Activated CD4-positive, alpha-beta T cell treated with anti-CD3 and anti-CD28 coated beads, Interleukin-2, amount 50 U/mL, for 48 hours (primary cell): ENCODE measurements around the gene IL19.
"Not testable (repeated sequence)": the region's sequence is repeated elsewhere in the genome, so short reads cannot be mapped to it uniquely, and the experiment has no call there.

Experiments used
- DNase-seq, 2 experiments: peaks; one replicate each; pipeline ENCODE4 v3.0.0-alpha.2; 2020

Gene IL19

DNA sequence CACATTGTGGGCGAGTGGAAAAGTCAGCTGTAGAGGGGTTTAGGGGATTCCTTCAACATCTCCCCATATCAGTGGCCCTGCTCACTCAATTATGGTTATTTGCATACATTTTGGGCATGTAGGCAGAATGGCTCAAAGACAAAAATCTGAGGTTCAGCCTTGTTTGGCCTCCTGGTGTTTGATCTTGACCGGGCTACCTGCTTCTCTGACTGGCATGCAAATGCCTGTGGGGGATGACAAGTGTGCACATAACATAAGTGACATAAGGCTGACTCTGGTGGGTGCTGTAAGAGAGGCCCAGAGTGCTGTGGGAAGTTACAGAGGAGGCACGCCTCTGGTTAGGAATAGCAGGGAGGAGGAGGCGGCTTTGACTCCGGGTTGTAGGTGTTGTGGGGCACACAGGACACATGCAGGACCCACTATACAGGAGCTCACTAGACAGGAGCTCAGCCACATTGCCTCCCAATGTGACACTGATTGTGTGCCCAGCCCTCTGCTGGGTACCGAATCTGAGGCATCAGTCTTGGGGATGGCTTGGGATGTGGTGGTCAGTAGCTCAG lies 29.4 kb upstream of the IL19 start:
- no peak for DNase-seq

DNA sequence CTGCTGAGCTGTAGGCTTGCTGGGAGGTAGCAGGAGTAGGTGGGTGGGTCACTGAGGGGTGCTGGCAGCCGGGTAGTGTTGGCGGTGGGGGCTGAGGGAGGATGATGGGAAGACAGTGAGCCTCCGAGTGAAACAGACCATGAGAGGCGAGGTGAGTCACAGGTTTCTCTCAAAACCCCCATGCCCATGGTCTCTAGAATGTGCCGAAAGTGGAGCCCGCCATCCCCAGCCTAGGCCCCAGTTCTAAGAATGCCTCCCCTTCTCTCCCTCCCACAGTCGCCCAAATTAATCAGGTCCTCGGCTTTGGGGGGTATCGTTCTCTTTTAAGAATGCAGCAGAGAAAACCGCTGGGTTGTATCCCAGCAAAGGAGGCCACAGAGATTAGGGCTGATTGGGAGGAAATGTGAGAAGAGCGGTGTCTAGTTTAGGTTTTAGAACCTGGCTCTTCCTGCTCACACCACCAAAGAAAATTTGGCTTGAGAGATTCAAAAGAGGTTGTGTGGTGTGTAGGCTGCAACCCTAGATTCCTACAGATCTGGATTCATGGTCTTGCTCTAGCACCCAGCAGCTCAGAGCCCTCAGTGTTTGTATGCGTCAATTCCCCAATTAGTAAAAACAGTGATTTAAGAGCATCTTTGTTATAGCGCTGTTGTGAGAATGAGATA lies 27.7 kb upstream of the IL19 start:
- DNase-seq, result peak; percentile 35 to 48

DNA sequence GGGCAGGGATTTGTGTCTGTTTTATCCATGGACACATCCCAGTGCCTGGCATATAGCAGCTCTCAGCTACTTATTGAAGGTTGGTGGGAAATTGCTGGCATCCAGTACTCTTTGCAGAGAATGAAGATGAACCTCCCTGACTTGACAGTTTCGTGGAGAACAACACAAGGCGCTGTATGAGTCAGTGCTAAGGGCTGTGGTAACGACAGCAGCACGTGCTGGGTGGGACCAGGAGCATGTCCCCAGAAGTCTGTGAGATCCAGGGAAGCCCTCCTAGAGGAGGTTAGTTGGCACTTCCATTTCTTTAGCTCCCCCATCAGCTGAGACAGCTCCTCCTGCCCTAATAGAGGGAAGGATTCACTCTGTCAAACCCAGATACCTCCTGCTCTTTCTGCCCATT lies 25.9 kb upstream of the IL19 start:
- no peak for DNase-seq

DNA sequence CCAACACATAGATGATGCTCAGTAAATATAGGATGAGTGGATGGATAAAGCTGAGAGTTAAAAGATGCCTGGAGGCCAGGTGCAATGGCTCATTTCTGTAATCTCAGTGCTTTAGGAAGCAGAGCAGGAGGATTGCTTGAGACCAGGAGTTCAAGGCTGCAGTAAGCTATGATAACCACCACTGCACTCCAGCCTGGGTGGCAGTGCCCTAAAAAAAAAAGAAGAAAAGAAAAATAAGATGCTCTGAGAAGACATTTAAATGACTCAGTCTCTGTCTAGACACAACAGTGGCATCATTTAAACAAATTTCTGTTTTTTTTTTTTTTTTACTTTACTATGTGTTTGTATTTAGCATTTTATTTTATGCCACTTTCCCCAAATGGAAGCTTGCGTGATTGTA lies 25.3 kb upstream of the IL19 start:
- no peak for DNase-seq

DNA sequence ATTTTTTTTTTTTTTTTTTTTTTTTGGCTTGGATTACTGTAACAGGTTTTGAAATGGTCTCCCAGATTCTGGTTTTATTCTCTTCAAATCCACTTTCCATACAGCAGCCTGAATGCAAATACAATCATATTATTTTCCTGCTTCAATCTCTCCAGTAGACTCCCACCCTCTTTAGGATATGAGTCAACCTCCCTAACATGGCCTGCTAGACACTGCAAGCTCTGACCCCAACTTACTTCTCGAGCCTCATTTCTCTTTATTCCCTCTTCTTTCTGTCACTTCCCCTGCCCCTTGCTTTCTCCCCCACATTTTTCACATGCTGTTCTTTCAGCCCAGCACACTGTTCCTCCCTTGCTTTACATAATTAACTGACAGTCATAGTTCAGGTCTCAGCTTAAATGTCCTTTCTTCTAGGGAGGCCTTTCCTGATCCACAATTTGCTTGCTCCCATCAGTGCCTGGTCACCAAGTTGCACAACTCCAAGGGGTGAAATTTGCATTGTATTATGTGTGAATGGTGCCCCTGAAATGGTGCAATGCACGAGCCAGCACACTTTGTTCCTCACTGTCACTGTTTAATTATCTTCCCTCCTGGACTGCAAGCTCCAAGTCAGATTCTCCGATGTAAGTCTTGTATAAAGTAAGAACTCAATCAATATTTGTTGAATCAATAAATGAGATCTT lies 22.1 kb upstream of the IL19 start:
- no peak for DNase-seq

DNA sequence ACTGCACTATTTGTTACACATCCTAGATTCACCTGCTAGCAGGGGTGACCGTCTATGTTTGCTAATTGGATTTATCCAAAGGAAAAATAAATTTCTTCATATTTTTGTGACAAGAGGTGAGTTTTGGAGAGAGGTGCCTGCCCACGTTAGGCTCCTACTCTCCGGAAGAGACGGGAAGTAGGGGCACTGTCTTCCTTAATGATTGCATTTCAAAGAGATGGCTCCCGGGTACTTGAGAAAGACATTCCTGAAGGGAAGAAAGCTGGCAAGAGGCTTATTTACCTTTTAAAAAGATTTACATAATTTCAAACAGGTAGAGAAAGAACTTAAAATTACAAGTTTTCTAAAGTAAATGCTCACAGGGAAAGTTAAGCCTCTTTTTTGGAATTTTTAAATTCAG lies 18.7 kb upstream of the IL19 start:
- no peak for DNase-seq

DNA sequence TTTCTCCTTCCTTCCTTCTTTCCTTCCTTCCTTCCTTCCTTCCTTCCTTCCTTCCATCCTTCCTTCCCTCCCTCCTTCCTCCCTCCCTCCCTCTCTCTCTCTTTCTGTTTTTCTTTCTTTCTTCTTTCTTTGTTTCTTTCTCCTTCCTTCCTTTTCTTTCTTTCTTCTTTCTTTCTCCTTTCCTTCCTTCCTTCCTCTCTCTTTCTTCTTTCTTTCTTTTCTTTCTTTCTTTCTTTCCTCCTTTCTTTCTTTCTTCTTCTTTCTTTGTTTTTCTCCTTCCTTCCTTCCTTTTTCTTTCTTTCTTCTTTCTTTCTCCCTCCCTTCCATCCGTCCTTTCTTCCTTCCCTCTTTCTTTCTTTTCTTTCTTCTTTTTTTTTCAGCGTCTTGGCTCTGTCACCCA lies 18.1 kb upstream of the IL19 start:
- DNase-seq, result no peak

DNA sequence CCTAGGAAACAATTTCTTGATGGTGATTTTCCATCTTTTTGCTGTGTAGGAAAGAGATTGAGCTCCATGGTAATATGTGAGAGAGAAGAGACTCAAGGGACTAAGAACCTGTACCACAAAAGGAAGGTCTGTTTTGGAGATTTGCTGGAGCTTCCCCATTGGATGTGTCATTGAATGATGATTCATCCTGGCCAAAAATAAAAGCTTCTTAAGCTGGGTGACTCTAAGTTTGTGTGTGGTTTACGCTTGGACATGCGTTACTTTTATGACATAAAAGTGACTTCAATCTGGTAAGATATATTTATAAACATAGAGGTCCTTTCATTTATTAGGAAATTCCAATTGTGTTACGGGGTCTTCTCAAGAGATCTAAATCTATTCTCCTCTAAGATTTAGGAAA lies 17.4 kb upstream of the IL19 start:
- DNase-seq, result no peak

DNA sequence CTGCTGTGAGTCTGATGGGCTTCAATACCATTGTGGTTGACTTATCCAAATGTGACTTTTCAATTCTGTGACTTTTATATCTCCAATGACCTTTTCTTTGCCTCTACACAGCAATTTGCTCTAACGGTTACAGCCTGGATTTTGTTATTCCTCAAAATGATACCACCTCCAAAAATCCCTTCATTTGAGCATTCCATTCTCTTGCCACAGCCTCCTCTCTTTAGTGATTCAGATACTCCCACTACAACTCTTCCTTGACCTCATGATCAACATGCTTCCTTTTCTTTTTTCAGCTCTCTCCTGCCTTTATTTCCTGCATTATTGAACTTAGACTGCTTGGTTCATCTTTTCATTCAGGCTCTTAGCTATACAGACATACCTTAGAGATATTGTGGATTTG lies 16.6 kb upstream of the IL19 start:
- no peak for DNase-seq

DNA sequence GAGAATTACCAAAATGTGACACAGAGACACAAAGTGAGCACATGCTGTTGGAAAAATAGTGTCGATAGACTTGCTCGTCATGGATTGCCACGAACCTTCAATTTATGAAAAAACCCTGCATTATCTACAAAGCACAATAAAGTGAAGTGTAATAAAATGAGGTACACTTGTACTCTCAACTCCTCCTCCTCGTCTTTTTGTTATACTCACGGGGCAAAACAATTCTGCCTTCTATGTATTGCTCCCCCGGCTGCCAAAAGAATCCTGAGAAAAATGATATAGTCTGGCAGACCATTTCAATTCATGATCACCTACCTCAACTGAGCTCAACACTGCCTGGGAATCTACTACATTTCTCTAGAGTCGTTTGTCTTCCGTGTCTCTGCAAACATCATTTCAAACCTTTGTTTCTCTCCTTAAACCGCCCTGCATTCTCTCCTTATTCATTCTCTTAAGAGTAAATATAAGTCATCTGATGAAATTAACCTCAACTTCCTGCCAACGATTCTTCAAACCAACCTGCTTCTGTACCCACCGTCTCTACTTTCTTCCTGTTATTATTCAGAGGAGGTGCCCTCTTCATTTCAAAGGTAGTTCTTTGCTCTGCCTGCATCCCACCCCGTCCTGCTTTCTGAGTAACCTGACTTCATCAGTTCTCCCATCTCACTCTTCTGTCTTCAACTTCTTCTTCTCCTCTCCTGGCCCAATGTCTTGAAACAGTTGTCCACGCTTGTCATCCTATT lies 12.9 kb upstream of the IL19 start:
- no peak for DNase-seq

DNA sequence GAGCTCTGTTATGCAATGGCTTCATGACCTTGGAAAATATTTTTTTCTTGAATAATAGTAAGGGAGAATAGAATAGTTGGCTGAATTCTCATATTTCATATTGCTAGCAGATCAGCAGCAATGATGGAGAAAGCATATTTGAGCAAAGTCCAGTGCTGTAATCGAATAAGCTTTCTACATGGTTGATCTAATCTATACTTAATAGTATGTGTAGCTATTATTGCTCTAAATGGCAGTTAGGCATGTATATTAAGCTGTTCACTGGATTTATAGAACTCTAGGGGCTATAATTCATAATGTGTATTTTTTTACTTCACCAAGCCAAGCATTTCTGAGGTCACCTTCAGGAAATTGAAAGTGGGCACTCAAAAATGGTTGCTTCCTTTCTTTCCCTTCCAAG lies 10.0 kb upstream of the IL19 start:
- no peak for DNase-seq

DNA sequence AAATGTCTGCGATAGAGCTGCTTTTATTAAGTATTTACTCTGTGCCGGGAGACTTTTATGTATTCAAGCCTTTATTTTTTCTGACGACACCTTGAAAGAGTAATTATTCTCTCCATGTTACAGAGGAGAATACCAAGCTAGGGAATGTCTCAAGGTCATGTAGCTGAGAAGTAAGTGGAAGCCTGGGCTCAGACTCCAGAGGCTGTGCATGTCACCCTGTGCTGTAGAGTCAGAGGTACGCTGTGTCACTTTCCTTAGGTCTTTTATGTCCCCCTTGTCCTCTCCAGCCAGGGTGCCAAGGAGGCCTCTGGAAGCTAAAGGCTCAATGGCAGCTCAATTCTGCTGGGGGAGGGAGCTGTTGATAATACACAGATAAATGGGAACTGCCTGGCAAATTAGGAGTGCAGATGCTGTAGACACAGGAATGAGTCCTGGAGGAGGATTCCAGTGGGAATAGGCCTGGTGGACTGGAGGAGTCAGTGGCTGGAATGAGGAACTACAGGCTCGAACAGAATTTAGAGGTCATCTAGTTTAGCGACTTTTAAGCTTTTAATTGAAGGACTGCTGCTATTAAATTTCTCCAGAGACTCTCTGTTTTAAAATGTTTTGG lies 9.3 kb upstream of the IL19 start:
- no peak for DNase-seq

DNA sequence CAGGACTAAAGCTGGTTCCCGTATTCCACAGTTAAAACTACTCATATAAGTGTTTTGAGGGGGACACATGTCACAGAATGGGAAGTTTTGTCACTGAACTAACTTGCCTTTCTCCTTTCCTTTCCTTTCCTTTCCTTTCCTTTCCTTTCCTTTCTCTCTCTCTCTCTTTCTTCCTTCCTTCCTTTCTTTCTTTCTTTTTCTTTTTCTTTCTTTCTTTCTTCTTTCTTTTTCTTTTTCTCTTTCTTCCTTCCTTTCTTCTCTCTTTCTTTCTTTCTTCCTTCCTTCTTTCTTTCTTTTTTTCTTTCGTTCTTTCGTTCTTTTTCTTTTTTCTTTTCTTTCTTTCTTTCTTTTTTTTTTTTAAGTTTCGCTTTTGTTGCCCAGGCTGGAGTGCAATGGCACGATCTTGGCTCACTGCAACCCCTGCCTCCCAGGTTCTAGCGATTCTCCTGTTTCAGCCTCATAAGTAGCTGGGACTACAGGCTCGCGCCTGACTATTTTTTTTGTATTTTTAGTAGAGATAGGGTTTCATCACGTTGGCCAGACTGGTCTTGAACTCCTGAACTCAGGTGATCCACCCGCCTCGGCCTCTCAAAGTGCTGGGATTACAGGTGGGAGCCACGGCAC lies 7.7 kb upstream of the IL19 start:
- DNase-seq, result not testable (repeated sequence)

DNA sequence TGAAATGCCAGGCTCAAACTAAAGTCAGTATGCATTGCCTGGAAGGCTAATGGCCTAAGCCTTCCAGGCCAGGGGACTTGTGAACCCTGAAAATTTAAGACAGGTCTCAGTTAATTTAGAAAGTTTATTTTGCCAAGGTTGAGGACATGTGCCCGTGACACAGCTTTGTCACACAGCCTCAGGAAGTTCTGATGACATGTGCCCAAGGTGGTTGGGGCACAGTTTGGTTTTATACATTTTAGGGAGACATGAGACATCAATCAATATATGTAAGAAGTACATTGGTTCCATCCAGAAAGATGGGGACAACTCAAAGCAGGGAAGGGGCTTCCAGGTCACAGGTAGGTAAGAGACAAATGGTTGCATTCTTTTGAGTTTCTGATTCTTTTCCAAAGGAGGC lies 4.8 kb upstream of the IL19 start:
- not testable (repeated sequence) for DNase-seq

DNA sequence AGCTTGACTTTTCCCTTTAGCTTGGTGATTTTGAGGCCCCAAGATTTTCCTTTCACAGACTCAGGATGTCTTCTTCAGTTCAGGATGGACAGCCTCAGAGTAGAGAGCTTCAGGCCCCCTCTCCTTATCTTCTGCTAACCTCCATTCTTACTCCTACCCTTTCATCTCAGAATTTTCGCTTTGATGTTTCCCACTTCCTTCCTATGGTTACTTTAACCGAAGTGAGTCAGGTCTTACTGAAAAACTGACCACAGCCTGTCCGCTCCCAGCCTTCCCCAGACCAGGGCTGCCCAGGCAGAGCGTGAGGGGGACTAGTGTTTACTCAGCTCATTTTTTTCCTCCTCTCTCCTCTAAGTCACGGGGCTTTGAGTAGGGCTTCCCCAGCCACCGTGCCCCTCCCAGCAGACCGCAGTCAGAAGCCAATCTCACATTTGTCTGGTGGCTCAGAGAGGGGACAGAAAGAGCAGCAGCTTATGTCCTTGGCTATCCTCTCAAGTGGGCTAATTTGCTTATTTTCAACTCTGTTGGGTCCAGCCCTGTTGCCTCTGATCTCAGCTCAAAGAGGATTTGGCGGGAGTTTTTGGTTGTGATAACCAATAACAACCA lies 4.2 kb upstream of the IL19 start:
- DNase-seq, result peak; percentile 61 to 75

DNA sequence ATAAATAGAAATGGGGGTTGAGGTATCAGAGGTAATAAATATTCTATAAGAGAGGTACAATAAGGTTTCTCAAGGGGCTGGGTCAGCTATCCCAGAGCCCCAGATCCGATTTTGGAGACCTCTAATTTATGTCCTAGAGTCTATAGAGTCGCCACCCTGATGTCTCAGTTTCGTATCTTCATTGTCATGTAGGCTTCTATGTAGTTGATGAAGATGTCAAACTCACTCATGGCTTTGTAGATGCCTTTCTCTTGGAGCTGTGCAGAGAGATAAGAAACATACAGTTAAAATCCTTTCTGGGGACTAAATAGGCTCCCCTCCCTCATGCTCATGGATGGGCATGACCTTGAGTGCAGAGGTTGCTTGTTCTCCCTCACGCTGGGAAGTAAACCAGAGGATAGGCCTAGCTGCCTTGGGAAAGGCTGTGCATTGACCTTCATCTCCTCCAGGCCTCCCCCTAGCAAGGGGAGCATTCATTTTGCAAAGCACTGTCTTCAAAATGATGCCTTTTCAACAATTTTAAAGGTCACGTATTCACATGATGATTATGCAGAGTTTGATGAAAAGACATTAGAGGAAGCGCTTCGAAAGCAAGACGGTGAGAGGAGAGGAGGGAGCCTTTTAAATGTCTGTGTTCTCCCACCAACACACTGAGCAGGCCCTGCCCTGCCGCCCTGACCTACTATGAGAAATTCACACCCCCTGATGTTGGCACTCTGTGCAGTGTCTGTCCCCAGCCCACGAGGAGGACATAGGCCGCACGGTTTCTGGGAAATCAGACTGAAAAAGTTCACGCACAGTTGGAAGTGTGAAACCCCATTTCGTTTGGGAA lies 1.9 kb upstream of the IL19 start:
- DNase-seq, result no peak

DNA sequence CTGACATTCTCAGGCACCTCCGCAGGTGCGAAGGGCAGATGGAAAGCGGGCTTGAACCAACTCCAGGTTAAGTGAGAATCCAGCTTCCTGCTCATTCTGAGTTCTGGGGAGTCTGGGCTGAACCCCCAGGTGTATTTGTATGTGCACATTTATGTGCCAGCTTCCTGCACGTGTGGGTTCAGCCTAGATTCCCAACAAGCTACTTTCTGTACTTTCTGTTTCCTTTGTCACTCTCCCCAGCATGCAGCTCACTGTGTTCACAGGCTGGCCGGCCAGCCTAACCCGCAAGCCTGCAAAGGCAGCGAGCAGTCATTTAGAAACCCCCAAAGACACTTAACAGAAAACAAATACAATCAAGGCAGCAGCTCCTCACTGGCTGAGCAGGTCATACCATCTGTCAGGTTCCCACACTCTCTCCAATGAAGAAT lies 1.3 kb upstream of the IL19 start:
- peak; percentile 61 to 72 for DNase-seq

DNA sequence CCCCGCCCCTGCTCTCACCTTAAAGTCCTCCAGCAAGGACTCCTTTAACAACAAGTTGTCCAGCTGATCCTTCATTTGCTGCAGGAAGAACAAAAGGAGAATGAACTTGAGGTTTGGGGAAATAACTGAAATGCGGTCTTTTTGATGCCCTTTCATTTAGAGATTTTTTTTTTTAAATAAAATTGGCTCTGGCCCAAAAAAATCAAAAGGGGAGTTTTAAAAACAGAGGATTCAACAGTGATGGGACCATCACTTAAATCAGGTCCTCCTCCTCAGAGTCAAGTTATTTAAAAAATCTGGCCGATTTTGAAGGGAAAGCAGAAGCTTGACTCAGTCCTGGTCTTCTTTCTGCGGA lies 742 bp downstream of the IL19 start:
- no peak for DNase-seq

DNA sequence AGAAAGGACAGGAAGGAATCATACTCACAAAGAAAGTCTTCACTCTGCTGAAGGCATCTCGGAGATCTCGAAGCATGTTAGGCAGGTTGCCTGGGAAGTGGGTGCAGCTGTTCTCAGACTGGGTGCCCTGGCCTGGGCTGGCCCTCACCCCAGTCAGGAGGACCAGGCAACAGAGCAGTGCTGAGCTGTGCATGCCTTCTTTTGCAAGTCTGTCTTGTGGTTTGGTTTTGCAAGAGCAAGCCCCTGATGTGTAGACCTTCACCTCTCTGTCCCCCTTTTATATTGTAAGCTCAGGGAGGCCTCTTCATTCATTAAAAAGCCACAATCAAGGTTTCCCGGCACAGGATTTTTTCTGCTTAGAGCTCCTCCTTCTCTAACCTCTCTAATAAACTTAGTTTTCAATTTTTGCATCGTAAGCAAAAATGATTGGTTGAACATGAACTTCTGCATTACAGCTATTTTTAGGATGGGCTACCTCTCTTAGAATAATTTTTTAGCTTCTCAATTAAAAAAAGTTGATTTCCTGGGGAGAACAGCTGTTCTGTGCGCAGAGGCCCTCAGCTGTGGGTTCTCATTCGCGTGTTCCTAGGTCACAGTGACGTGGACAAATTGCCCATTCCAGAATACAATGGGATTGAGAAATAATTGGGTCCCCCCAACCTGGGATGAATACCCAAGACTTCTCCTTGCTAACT lies 1.8 kb downstream of the IL19 start, which contains the start of gene IL10:
Gene IL10 (minus strand): TSS at position 252 of the 695 bp plus-strand sequence. CDS start 59 bp downstream, at position 193.
- DNase-seq, result no peak

DNA sequence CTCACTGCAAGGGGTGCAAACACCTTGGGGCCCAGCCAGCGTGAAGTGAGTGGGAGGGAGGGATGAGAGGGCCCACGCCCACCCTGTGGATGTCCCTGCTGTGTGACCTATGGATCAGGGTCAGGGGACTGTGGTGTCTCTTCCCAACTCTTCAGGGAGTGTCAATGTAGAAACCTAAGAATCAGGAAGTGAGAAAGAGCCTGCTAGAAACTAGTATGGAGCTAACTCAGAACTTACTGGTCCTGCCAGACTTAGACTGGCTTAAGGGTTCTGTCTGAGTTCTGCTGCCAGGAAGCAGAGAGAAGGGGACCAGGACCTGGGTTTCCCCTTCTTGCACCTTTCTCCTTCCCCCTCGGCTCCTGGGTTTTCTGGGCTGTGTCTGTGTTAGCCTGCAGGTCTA lies 3.5 kb downstream of the IL19 start:
- no peak for DNase-seq

DNA sequence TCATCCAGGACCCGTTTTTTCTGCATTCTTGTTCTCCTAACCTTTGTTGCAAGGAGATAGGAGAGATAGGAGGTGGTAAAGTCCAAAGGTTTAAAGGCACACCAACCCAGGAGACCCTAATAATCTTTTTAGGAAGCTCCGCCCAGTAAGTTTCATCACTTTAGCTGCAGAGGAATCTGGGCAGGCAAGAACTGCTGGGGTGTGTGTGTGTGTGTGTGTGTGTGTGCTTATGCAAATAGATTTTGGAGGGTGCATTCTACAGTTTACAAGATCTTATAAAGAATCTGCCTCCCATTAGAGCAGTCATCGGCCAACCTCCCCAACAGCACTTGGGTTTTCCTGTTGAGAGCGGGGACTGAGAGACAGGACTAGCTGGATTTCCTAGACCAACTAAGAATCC lies 5.7 kb downstream of the IL19 start:
- DNase-seq, result no peak
